Ishikawa (cell line): Measurements from ENCODE around the gene SLC30A2.

Experiments
- CEBPB ChIP-seq: IDR thresholded peaks from 2 replicates; pipeline ENCODE4 v1.6.1; 2012
- CREB1 ChIP-seq: IDR thresholded peaks from 2 replicates; pipeline ENCODE4 v1.6.1; 2012; ENCODE audit warnings: low read depth
- EP300 ChIP-seq: IDR thresholded peaks from 2 replicates; pipeline ENCODE4 v1.6.1; 2012; ENCODE audit warnings: borderline replicate concordance
- MAX ChIP-seq: IDR thresholded peaks from 2 replicates; pipeline ENCODE4 v1.6.1; 2012
- USF1 ChIP-seq: IDR thresholded peaks from 2 replicates; pipeline ENCODE4 v1.6.1; 2012

- TF ChIP-seq MAX, result no peak
- TF ChIP-seq USF1, result no peak
- no peak for TF ChIP-seq CEBPB
- TF ChIP-seq EP300, result no peak
- TF ChIP-seq CREB1, result no peak
Observed at GRCh38 chr1:26020941-26021646, 24.8 kb downstream of the SLC30A2 start.
